ENCODE data around the gene NUP153.

GRCh38 chr6:17610835-17611234 lies 95.9 kb downstream of the NUP153 start:
- no peak for TF ChIP-seq HDAC2 (IDR thresholded peaks at IDR 0.05)
- no peak for TF ChIP-seq CTCF (IDR thresholded peaks at IDR 0.05)
- no peak for TF ChIP-seq PBX3 (IDR thresholded peaks at IDR 0.05)
- TF ChIP-seq POLR2A (IDR thresholded peaks at IDR 0.05; ENCODE audit: low read length) = no peak
